HG02610 (cell line): ENCODE results near the gene NRP1.
"Not testable (repeated sequence)": the region's sequence is repeated elsewhere in the genome, so short reads cannot be mapped to it uniquely, and the experiment has no call there.

Experiments used
- ATAC-seq: cut with Tn5 transposase; IDR thresholded peaks from one replicate; pipeline ENCODE4 v1.9.1; 2021; ENCODE audit warnings: mild to moderate bottlenecking, moderate library complexity; ENCODE audit not compliant: unreplicated experiment

The NRP1 gene

GRCh38 chr10:33334153-33334804, at the start of gene NRP1:
TSS of gene NRP1 (minus strand) at chr10:33334667. CDS start at chr10:33334382, 285 bp downstream.
- ATAC-seq, result no peak

- not testable (repeated sequence) for ATAC-seq
Observed at GRCh38 chr10:33384201-33384600, 49.7 kb upstream of the NRP1 start.

- ATAC-seq, result no peak
Observed at GRCh38 chr10:33382921-33383713, 48.6 kb upstream of the NRP1 start.

- no peak for ATAC-seq
Observed at GRCh38 chr10:33382216-33382600, 47.7 kb upstream of the NRP1 start.

- no peak for ATAC-seq
Observed at GRCh38 chr10:33381451-33382215, 47.2 kb upstream of the NRP1 start.

GRCh38 chr10:33377658-33378025, 43.2 kb upstream of the NRP1 start:
- ATAC-seq, result no peak

GRCh38 chr10:33376976-33377657, 42.6 kb upstream of the NRP1 start:
- ATAC-seq, result no peak

GRCh38 chr10:33376476-33376875, 42.0 kb upstream of the NRP1 start:
- no peak for ATAC-seq

GRCh38 chr10:33373263-33373662, 38.8 kb upstream of the NRP1 start:
- ATAC-seq, result no peak

GRCh38 chr10:33371234-33371633, 36.8 kb upstream of the NRP1 start:
- no peak for ATAC-seq

- ATAC-seq, result no peak
Observed at GRCh38 chr10:33370434-33370930, 36.0 kb upstream of the NRP1 start.

GRCh38 chr10:33368086-33368485, 33.6 kb upstream of the NRP1 start:
- ATAC-seq, result no peak

- ATAC-seq, result no peak
Observed at GRCh38 chr10:33365871-33366411, 31.5 kb upstream of the NRP1 start.

GRCh38 chr10:33365301-33365700, 30.8 kb upstream of the NRP1 start:
- no peak for ATAC-seq

- no peak for ATAC-seq
Observed at GRCh38 chr10:33363106-33363505, 28.6 kb upstream of the NRP1 start.

GRCh38 chr10:33358016-33358415, 23.5 kb upstream of the NRP1 start:
- ATAC-seq, result no peak

GRCh38 chr10:33355274-33355673, 20.8 kb upstream of the NRP1 start:
- ATAC-seq, result no peak

- no peak for ATAC-seq
Observed at GRCh38 chr10:33353853-33354252, 19.4 kb upstream of the NRP1 start.

- no peak for ATAC-seq
Observed at GRCh38 chr10:33353334-33353733, 18.9 kb upstream of the NRP1 start.

- ATAC-seq, result no peak
Observed at GRCh38 chr10:33352615-33353014, 18.1 kb upstream of the NRP1 start.

- no peak for ATAC-seq
Observed at GRCh38 chr10:33352175-33352574, 17.7 kb upstream of the NRP1 start.
